Erythroblast (primary cell): ENCODE results near the gene TCL1B.

Source experiments
- GATA1 ChIP-seq: IDR thresholded peaks from 2 replicates; pipeline ENCODE4 v1.6.1; 2011; ENCODE audit warnings: low read depth, mild to moderate bottlenecking, control low read depth, low read length, moderate library complexity
- POLR2A ChIP-seq: IDR thresholded peaks from 2 replicates; pipeline ENCODE4 v1.6.1; 2011; ENCODE audit warnings: mild to moderate bottlenecking, low read length

- TF ChIP-seq POLR2A = no peak
- no peak for TF ChIP-seq GATA1
These were observed 29.6 kb upstream of the TCL1B start for GRCh38 chr14:95656634-95657033.
